Measurements from ENCODE around the gene MAZ.

- TF ChIP-seq, protein P1, sequence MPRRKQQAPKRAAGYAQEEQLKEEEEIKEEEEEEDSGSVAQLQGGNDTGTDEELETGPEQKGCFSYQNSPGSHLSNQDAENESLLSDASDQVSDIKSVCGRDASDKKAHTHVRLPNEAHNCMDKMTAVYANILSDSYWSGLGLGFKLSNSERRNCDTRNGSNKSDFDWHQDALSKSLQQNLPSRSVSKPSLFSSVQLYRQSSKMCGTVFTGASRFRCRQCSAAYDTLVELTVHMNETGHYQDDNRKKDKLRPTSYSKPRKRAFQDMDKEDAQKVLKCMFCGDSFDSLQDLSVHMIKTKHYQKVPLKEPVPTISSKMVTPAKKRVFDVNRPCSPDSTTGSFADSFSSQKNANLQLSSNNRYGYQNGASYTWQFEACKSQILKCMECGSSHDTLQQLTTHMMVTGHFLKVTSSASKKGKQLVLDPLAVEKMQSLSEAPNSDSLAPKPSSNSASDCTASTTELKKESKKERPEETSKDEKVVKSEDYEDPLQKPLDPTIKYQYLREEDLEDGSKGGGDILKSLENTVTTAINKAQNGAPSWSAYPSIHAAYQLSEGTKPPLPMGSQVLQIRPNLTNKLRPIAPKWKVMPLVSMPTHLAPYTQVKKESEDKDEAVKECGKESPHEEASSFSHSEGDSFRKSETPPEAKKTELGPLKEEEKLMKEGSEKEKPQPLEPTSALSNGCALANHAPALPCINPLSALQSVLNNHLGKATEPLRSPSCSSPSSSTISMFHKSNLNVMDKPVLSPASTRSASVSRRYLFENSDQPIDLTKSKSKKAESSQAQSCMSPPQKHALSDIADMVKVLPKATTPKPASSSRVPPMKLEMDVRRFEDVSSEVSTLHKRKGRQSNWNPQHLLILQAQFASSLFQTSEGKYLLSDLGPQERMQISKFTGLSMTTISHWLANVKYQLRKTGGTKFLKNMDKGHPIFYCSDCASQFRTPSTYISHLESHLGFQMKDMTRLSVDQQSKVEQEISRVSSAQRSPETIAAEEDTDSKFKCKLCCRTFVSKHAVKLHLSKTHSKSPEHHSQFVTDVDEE (CRISPR knock-in tag; IDR thresholded peaks at IDR 0.05): no peak
- TF ChIP-seq ZFP30 (CRISPR knock-in tag; IDR thresholded peaks at IDR 0.05) (no peak), ESRRG (CRISPR knock-in tag; IDR thresholded peaks at IDR 0.05) (no peak), ISL1 (CRISPR knock-in tag; IDR thresholded peaks at IDR 0.05) (no peak), ARNTL (CRISPR knock-in tag; IDR thresholded peaks at IDR 0.05; ENCODE audit: borderline replicate concordance, low read depth) (no peak), CSRNP3 (CRISPR knock-in tag; IDR thresholded peaks at IDR 0.05) (no peak), ZNF565 (CRISPR knock-in tag; conservative IDR thresholded peaks at IDR 0.05; ENCODE audit: low read depth) (no peak)
- TF ChIP-seq, protein P2, sequence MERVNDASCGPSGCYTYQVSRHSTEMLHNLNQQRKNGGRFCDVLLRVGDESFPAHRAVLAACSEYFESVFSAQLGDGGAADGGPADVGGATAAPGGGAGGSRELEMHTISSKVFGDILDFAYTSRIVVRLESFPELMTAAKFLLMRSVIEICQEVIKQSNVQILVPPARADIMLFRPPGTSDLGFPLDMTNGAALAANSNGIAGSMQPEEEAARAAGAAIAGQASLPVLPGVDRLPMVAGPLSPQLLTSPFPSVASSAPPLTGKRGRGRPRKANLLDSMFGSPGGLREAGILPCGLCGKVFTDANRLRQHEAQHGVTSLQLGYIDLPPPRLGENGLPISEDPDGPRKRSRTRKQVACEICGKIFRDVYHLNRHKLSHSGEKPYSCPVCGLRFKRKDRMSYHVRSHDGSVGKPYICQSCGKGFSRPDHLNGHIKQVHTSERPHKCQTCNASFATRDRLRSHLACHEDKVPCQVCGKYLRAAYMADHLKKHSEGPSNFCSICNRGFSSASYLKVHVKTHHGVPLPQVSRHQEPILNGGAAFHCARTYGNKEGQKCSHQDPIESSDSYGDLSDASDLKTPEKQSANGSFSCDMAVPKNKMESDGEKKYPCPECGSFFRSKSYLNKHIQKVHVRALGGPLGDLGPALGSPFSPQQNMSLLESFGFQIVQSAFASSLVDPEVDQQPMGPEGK (CRISPR knock-in tag; IDR thresholded peaks at IDR 0.05; ENCODE audit: borderline replicate concordance): no peak
These were observed 37.6 kb downstream of the MAZ start for GRCh38 chr16:29843931-29844330.
